GM13977 (cell line): Measurements from ENCODE around the gene MON2.
"Not testable (repeated sequence)": the region's sequence is repeated elsewhere in the genome, so short reads cannot be mapped to it uniquely, and the experiment has no call there.

Experiments
- DNase-seq: peaks from one replicate; pipeline ENCODE4 v3.0.0; 2012; ENCODE audit warnings: low spot score
- CTCF ChIP-seq: IDR thresholded peaks from 2 replicates; pipeline ENCODE4 v1.5.1; 2012; ENCODE audit warnings: mild to moderate bottlenecking, control low read depth; ENCODE audit not compliant: insufficient read depth; ENCODE audit errors: extremely low read depth, missing control alignments
- in situ Hi-C: fragments of 300-500 bp; cut with MboI; formaldehyde crosslinking; loops from one replicate; pipeline ENCODE4 v1.12.0; 2022; ENCODE audit warnings: low sequenced_read_pairs, low pct_unique_long_range_greater_than_20kb, mixed read lengths, inconsistent platforms; ENCODE audit not compliant: unreplicated experiment

Gene MON2

DNA sequence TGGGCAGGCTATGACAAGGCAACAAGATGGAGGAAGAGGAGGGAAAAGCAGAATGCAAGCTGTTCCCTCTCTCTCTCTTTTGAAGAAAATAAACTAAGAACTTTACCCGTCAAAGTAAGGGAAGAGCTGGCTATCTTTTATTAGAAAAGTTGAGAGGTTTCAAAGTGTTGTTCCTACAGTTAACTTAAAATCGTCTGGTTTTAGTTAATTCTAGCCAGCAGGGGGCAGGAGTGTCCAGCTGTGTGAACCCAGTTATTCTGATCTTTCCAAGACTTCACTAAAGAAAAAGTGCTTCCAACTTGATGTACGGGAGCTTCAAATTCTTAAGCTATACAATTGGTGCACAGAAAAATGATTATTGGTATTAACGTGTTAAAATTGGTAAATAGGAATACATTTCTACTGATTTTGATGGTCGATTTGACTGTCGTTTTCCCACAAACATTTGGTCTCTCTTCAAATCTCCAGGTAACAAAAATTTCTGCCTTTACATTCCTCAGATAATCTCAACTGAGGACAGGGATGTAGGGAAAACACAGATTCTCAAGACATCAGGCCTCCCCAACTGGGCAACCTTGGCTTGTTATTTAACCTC is 28.4 kb upstream of the MON2 start:
- TF ChIP-seq CTCF: peak; percentile 69

DNA sequence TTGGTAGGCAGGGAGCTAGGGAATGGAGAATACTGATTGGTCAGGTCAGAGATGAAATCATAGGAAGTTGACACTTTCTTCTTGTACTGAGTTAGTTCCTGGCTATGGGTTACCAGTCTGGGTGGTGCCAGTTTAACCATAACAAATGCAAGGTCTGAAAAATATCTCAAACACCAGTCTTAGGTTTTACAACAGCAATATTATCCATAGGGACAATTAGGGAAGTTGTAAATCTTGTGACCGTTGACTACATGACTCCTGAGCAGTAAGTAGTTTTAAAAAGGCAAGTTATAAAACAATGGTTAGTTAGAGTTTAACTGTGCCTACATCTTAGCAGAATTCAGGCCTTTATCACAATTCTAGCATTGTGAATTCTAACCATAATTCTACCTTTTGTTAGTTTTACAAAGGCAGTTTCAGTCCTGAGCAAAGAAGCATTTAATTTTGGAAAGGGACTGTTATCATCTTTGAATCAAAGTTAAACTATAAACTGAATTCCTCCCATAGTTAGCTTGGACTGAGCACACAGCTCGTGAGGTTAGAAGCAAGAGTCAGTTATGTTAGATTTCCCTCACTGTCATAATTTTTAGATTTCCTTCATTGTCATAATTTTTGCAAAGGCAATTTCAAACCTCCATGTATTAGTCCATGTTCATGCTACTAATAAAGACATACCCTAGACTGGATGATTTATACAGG is 19.7 kb upstream of the MON2 start:
- in situ Hi-C loops: no loop called here
- no peak for TF ChIP-seq CTCF
- no peak for DNase-seq

More for the DNA sequence above, 28.4 kb upstream of the MON2 start:
- in situ Hi-C loops: loop anchor here (10.0 kb wide), 1 partner anchor 357 kb away; no protein-coding TSS in a partner anchor
- DNase-seq: peak; percentile 53

GRCh38 chr12:62448436-62448835 is 18.2 kb upstream of the MON2 start:
- in situ Hi-C loops: no loop called here
- no peak for TF ChIP-seq CTCF
- DNase-seq: no peak

GRCh38 chr12:62455429-62455828 is 11.2 kb upstream of the MON2 start:
- in situ Hi-C loops, DNase-seq: not testable (repeated sequence)

GRCh38 chr12:62458626-62459025 is 8.0 kb upstream of the MON2 start:
- TF ChIP-seq CTCF: no peak
- in situ Hi-C loops: no loop called here
- no peak for DNase-seq

GRCh38 chr12:62459976-62460375 is 6.7 kb upstream of the MON2 start:
- no peak for TF ChIP-seq CTCF
- no peak for DNase-seq
- in situ Hi-C loops: no loop called here

- not testable (repeated sequence) for DNase-seq
Measured at GRCh38 chr12:62461171-62461837, 5.3 kb upstream of the MON2 start.

GRCh38 chr12:62463252-62463651 is 3.4 kb upstream of the MON2 start:
- in situ Hi-C loops, DNase-seq: not testable (repeated sequence)

More at GRCh38 chr12:62461171-62461837, 5.3 kb upstream of the MON2 start:
- in situ Hi-C loops: not testable (repeated sequence)
